HG03571 (cell line): ENCODE results near the gene HFM1.

ENCODE experiments used
- ATAC-seq: cut with Tn5 transposase; IDR thresholded peaks from one replicate; pipeline ENCODE4 v1.9.1; 2021; ENCODE audit not compliant: unreplicated experiment

The HFM1 gene

DNA sequence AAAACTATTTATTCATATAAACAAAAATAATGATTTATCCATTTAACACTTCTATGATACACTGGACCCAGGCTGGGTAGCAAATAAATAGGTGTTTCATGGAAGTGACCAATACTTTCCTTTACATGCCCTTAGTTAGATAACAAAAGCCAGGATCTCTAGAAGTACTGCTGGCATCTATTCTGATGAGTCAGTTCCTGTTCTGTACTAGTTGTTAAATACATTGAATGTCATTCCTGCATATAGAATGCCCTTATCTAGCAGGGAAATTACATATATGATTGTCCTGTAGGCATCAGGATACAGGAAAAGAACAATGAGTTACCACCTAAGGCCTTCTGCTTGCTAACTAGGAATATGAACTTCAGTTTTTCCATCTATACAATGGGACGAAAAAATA is 130.8 kb downstream of the HFM1 start:
- ATAC-seq = no peak

DNA sequence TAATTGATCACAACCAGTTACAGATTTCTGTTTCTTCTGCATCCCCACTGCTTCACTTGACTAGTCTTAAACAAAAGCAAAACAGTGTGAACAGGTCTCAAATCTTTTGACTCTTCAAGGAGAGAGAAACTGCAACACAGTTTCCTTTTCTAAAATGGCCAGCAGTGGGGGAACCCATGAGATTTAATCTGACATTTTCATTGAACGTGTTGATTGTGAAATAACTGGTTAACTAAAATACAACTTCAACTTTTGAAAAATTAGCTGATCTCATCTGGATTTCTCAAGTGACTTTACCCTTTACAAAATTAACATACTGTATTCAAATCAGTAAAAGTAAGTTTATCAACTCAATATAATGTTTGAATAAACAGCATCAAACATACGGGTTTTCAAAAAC is 143.0 kb downstream of the HFM1 start:
- no peak for ATAC-seq

GRCh38 chr1:91245435-91245834 is 159.2 kb downstream of the HFM1 start:
- ATAC-seq = no peak

DNA sequence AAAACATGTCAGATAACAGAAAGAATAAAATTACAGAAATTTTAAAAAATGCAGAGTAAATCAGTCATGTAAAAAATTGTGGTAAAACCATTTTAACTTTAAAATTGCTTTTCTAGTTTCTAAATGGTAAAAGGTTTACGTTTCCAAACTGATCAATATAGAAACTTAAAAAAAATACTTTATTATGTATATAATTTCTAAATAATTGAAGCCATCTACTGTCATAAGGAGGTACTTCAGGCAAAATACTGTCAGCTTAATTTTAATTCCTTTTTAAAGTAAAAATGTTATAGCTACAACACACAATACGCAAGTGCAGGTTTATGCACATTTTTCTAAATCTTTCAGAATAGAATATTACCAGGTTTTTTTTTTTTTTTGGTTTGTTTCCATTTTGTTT is 159.9 kb downstream of the HFM1 start:
- no peak for ATAC-seq

- no peak for ATAC-seq
These were observed 161.5 kb downstream of the HFM1 start for GRCh38 chr1:91243171-91243570.

GRCh38 chr1:91234181-91234580 is 170.5 kb downstream of the HFM1 start:
- no peak for ATAC-seq

- ATAC-seq = no peak
These were observed 177.9 kb downstream of the HFM1 start for GRCh38 chr1:91226741-91227140.

GRCh38 chr1:91224878-91225277 is 179.8 kb downstream of the HFM1 start:
- ATAC-seq = no peak

DNA sequence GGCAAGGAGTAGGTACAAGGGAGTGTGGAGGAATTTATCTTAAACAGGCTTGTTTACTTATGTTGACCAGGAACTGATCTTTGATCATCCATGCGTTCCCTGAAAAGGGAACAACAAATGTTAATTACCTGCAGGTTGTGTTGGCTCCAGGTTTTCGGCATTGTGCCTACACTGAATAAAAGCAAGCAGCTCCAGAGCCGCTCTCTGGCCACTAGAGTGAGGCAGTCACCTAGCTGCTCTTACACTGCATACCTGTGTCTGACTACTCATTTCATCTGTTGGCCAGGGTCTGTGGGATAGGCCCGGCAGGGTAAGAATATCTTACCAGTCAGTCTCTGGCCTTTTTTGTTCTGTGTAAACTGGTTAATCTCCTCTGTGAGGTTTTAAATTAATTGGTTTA is 183.6 kb downstream of the HFM1 start:
- no peak for ATAC-seq

DNA sequence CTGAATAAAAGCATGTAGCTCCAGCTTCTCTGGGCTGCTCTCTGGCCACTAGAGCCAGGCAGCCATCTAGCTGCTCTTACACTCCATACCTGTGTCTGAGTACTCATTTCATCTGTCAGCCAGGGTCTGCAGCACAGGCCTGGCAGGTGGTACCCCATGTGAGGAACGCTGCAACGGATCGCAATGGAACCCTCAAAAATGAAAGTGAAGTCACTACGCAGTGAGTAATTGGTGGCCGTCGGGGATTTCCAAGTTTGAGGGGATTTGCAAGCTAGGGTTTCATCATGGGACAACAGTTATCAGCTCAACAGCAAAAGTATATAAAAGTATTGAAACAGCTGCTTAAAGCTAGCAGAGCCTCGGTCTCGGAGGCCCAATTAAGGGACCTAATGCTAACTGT is 186.7 kb downstream of the HFM1 start:
- no peak for ATAC-seq
